ENCODE results near the gene FBXO41.

Gene FBXO41

GRCh38 chr2:73239776-73240175 lies 44.5 kb downstream of the FBXO41 start:
- DNase-seq (ENCODE audit: low read depth), result no peak

- no peak for DNase-seq (ENCODE audit: low read depth)
Observed at GRCh38 chr2:73238976-73239375, 45.3 kb downstream of the FBXO41 start.

GRCh38 chr2:73238149-73238548 lies 46.1 kb downstream of the FBXO41 start:
- no peak for DNase-seq (ENCODE audit: low read depth)

GRCh38 chr2:73237168-73237567 lies 47.1 kb downstream of the FBXO41 start:
- no peak for DNase-seq (ENCODE audit: low read depth)

- DNase-seq (ENCODE audit: low read depth), result no peak
Observed at GRCh38 chr2:73235315-73236028, 48.8 kb downstream of the FBXO41 start.

GRCh38 chr2:73233932-73234832 lies 50.1 kb downstream of the FBXO41 start, which contains the start of gene CCT7:
Gene CCT7, plus strand, starts transcription at chr2:73234308. Its CDS starts 71 bp downstream, at chr2:73234379.
- peak; percentile 86 for DNase-seq (ENCODE audit: low read depth)

GRCh38 chr2:73233154-73233931 lies 50.9 kb downstream of the FBXO41 start, which contains the start of gene PRADC1:
Gene PRADC1, minus strand, starts transcription at chr2:73233239. Its CDS starts 79 bp downstream, at chr2:73233160.
- DNase-seq (ENCODE audit: low read depth), result peak; percentile 100

GRCh38 chr2:73232403-73233153 lies 51.7 kb downstream of the FBXO41 start:
- DNase-seq (ENCODE audit: low read depth), result no peak

- DNase-seq (ENCODE audit: low read depth), result no peak
Observed at GRCh38 chr2:73228631-73229030, 55.6 kb downstream of the FBXO41 start.

GRCh38 chr2:73227086-73227485 lies 57.2 kb downstream of the FBXO41 start:
- DNase-seq (ENCODE audit: low read depth), result no peak

GRCh38 chr2:73225513-73226360 lies 58.5 kb downstream of the FBXO41 start:
- DNase-seq (ENCODE audit: low read depth), result no peak

- no peak for DNase-seq (ENCODE audit: low read depth)
Observed at GRCh38 chr2:73223821-73224220, 60.5 kb downstream of the FBXO41 start.

GRCh38 chr2:73218298-73218697 lies 66.0 kb downstream of the FBXO41 start:
- DNase-seq (ENCODE audit: low read depth), result no peak

GRCh38 chr2:73217826-73218225 lies 66.5 kb downstream of the FBXO41 start:
- DNase-seq (ENCODE audit: low read depth), result no peak

GRCh38 chr2:73217160-73217559 lies 67.1 kb downstream of the FBXO41 start:
- no peak for DNase-seq (ENCODE audit: low read depth)

GRCh38 chr2:73215254-73215653 lies 69.0 kb downstream of the FBXO41 start:
- DNase-seq (ENCODE audit: low read depth), result no peak

- peak; percentile 56 for DNase-seq (ENCODE audit: low read depth)
Observed at GRCh38 chr2:73214120-73215035, 69.9 kb downstream of the FBXO41 start, which contains the start of gene SMYD5. Gene SMYD5, plus strand, starts transcription at chr2:73214245. Its CDS starts 22 bp downstream, at chr2:73214267.

GRCh38 chr2:73212448-73213176 lies 71.7 kb downstream of the FBXO41 start:
- peak; percentile 89 for DNase-seq (ENCODE audit: low read depth)

GRCh38 chr2:73212098-73212447 lies 72.2 kb downstream of the FBXO41 start:
- no peak for DNase-seq (ENCODE audit: low read depth)
